HG03095 (cell line): ENCODE measurements around the gene GRHPR.
"Not testable (repeated sequence)": the region's sequence is repeated elsewhere in the genome, so short reads cannot be mapped to it uniquely, and the experiment has no call there.

Experiments used
- ATAC-seq: cut with Tn5 transposase; IDR thresholded peaks from one replicate; pipeline ENCODE4 v1.9.1; 2021; ENCODE audit warnings: moderate library complexity; ENCODE audit not compliant: unreplicated experiment

Gene GRHPR

GRCh38 chr9:37474438-37474837 lies 51.9 kb downstream of the GRHPR start:
- no peak for ATAC-seq

- ATAC-seq, result no peak
These were observed 54.4 kb downstream of the GRHPR start for GRCh38 chr9:37476930-37477329.

GRCh38 chr9:37477443-37477842 lies 54.9 kb downstream of the GRHPR start:
- not testable (repeated sequence) for ATAC-seq

GRCh38 chr9:37477987-37478619 lies 55.6 kb downstream of the GRHPR start:
- not testable (repeated sequence) for ATAC-seq

- no peak for ATAC-seq
These were observed 58.3 kb downstream of the GRHPR start for GRCh38 chr9:37480759-37481158.

- peak; percentile 96 for ATAC-seq
These were observed 63.1 kb downstream of the GRHPR start, which contains the start of gene POLR1E for GRCh38 chr9:37485389-37486255. Gene POLR1E (plus strand): TSS chr9:37485948. CDS start chr9:37486048, 100 bp downstream.

- no peak for ATAC-seq
These were observed 63.7 kb downstream of the GRHPR start for GRCh38 chr9:37486256-37486615.
